Lower lobe of right lung (tissue), 2 donors: ENCODE measurements around the gene KCNG4. TPM values are rescaled to one million over a fixed set of nuclear protein-coding genes. Genes with fewer than 3 reads are reported as not detected.
A peak's percentile ranks its signal among the peaks of the same experiment; 100 is the strongest.
"Not testable (repeated sequence)": the region's sequence is repeated elsewhere in the genome, so short reads cannot be mapped to it uniquely, and the experiment has no call there.

Experiments used
- ATAC-seq, 2 donors: fragments of 200-7000 bp; cut with Tn5 transposase; one replicate each; pipeline ENCODE4 v1.9.1; 2020 to 2022; ENCODE audit warnings: mild to moderate bottlenecking in 2 of 2, moderate library complexity in 2 of 2
- DNase-seq: peaks from one replicate; pipeline ENCODE4 v3.0.0-alpha.2; 2020
- H3K27ac ChIP-seq: fragments of 200-600 bp; one replicate; pipeline ENCODE4 v1.8.0; 2022
- H3K27me3 ChIP-seq: fragments of 200-600 bp; one replicate; pipeline ENCODE4 v1.8.0; 2022; ENCODE audit warnings: low read depth
- H3K36me3 ChIP-seq: fragments of 200-600 bp; one replicate; pipeline ENCODE4 v1.8.0; 2022; ENCODE audit warnings: mild to moderate bottlenecking
- H3K4me1 ChIP-seq: fragments of 200-600 bp; one replicate; pipeline ENCODE4 v1.8.0; 2022
- H3K4me3 ChIP-seq: fragments of 200-600 bp; one replicate; pipeline ENCODE4 v1.8.0; 2022; ENCODE audit warnings: mild to moderate bottlenecking
- H3K9me3 ChIP-seq: fragments of 200-600 bp; one replicate; pipeline ENCODE4 v1.8.0; 2022
- intact Hi-C: fragments of 100-400 bp; cut with DNase I; formaldehyde crosslinking; loops from one replicate; pipeline ENCODE4 v1.11.0; 2022
- total RNA-seq: library from RNA; stranded (reverse); fragmentation: NEBNext Ultra II Directional; extraction: Animal tissue kit (Norgen Biotek cat#: 25700); gene quantifications from one replicate; pipeline ENCODE4 v1.2.1, GENCODE V29; 2021
- TF ChIP-seq, protein P1 (sequence below): fragments of 200-600 bp; IDR thresholded peaks from one replicate; pipeline ENCODE4 v1.8.0; 2022; ENCODE audit warnings: antibody characterized with exemption, mild to moderate bottlenecking
- donor health status: DM: no; HTN: yes; CAD: no; lungs with severe emphysema.

KCNG4 gene
- total RNA-seq, 1 donor from 2014 or later, result not detected

DNA sequence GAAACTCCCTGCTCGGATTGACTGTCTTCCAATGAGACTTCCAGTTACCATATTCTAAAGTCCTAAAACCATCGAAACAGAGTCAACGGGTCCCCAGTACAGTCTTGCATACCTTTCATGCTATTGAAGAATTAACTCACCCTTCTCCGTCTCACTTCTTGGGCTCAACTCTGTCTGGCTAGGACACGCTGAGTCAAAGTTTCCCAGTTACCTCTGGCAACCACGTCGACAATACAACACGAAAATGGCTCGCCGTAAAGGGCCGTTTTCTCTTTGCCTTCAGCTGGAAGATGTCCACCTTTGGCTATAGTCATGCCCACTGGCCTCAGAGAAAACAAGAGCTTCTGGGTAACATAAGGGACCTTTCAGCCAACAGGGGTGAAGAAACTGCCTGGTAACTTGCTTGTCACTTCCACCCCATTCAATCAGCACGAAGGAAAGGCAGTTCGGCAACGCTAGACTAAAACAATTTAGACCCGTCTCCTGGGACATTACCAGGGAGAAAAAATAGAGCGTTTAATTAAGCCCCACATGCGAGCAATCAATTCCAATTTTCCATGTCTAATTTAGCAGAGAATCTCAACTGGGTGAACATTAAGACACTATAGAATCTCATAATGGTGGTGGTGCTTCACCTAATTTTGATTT, 21.5 kb downstream of the KCNG4 start:
- ATAC-seq, result no peak
- Histone ChIP-seq H3K27me3 (no peaks in the 10 kb centered on the region), H3K9me3 (no peaks in the 10 kb centered on the region), H3K4me1 (no peaks in the 10 kb centered on the region), H3K27ac (no peak overlapping the region), H3K36me3 (no peaks in the 10 kb centered on the region), H3K4me3 (no peak overlapping the region)
- TF ChIP-seq, protein P1, sequence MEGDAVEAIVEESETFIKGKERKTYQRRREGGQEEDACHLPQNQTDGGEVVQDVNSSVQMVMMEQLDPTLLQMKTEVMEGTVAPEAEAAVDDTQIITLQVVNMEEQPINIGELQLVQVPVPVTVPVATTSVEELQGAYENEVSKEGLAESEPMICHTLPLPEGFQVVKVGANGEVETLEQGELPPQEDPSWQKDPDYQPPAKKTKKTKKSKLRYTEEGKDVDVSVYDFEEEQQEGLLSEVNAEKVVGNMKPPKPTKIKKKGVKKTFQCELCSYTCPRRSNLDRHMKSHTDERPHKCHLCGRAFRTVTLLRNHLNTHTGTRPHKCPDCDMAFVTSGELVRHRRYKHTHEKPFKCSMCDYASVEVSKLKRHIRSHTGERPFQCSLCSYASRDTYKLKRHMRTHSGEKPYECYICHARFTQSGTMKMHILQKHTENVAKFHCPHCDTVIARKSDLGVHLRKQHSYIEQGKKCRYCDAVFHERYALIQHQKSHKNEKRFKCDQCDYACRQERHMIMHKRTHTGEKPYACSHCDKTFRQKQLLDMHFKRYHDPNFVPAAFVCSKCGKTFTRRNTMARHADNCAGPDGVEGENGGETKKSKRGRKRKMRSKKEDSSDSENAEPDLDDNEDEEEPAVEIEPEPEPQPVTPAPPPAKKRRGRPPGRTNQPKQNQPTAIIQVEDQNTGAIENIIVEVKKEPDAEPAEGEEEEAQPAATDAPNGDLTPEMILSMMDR, result no peak
- DNase-seq, result no peak
- intact Hi-C loops, result no loop called here

DNA sequence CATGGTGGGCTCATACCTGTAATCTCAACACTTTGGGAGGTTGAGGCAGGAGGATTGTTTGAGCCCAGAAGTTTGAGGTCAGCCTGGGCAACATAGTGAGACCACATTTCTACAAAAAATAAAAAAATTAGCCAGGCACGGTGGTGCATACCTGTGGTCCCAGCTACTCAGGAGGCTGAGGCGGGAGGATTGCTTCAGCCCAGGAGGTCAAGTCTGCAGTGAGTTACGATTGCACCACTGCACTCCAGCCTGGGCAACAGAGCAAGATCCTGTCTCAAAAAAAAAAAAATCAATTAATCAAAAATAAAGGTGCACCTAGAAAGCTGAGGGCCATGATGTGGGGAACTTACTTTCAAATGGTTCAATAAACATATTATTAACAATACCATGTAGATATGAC, 23.7 kb downstream of the KCNG4 start:
- H3K4me1 ChIP-seq, intact Hi-C loops, H3K9me3 ChIP-seq, H3K4me3 ChIP-seq, H3K27me3 ChIP-seq, ATAC-seq, DNase-seq, H3K27ac ChIP-seq, H3K36me3 ChIP-seq: not testable (repeated sequence)

DNA sequence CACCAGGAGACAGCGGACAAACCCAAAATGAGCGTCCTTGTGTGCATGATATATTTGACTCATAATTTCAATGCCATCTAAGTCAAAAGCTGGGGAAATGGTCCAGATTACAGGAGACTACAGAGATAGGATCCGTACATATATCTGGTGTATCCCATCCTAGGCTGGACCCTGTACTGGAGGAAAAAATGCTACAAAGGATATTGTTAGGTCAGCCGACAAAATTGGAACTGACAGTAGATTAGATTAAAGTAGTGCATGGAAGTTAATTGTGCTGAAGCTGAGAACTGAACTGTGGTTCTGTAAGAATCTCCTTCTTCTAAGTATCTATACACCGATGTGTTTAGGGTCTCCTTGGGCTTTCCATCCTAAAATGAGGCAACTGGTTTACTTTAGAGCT, 24.3 kb downstream of the KCNG4 start:
- intact Hi-C loops, result no loop called here
- Histone ChIP-seq H3K4me1 (no peaks in the 10 kb centered on the region), H3K36me3 (no peaks in the 10 kb centered on the region), H3K27me3 (no peaks in the 10 kb centered on the region), H3K4me3 (no peak overlapping the region), H3K27ac (no peak overlapping the region), H3K9me3 (no peaks in the 10 kb centered on the region)
- no peak for DNase-seq
- TF ChIP-seq, protein P1, result no peak
- no peak for ATAC-seq

DNA sequence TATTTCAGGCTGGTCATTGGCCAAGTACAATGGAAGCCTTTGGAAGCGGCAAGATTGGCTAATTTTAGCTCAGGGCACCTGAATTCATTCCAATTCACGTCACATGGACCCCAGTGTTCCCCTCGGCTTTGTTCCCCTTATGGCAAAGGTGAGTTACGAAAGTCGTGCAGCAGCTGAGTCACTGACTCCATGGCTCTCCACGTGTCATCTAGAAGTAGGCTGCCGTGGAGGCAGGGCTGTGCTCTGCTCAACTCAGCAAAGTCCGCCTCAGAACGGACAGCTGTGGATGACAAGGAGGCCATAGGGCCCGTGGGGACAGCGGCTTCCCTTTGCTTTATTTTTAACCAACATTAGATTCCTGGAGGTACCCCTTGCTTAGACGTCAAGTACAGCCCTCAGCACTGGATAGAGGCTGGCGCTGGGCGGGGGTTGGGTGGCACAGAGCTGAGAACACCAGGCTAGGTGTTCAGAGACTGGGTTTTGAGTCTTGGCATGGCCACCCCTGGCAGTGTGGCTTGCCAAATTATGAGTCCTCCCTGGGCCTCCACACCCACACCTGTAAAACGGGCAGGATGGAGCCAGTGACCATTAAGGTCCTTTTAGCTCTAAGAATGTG, 25.3 kb downstream of the KCNG4 start:
- Histone ChIP-seq H3K27me3 (no peaks in the 10 kb centered on the region), H3K27ac (no peak overlapping the region), H3K9me3 (no peaks in the 10 kb centered on the region), H3K4me3 (no peak overlapping the region), H3K4me1 (no peaks in the 10 kb centered on the region), H3K36me3 (no peaks in the 10 kb centered on the region)
- intact Hi-C loops, result no loop called here
- DNase-seq, result no peak
- TF ChIP-seq, protein P1, result no peak
- peak in 1 of 2 donors; percentile 15 for ATAC-seq

DNA sequence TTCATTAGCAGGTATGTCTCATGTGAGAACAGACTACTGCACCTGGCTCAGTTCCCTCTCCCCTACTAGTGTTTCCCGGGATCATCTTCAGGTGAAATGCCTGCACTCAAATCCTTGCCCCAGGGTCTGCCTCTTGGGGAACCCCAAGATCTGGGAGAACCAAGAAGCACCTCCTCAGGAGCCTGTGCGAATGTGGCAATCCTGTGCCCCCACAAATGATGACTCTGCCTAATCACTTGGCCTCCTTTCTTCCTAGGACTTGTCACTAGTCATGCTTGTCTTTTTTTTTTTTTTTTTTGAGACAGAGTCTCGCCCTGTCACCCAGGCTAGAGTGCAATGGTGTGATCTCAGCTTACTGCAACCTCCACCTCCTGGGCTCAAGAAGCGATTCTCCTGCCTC, 27.2 kb downstream of the KCNG4 start:
- Histone ChIP-seq H3K4me3 (no peak overlapping the region), H3K36me3 (no peaks in the 10 kb centered on the region), H3K9me3 (no peaks in the 10 kb centered on the region), H3K27ac (no peak overlapping the region), H3K27me3 (no peaks in the 10 kb centered on the region), H3K4me1 (no peaks in the 10 kb centered on the region)
- TF ChIP-seq, protein P1, result no peak
- DNase-seq, result no peak
- intact Hi-C loops, result no loop called here
- no peak for ATAC-seq

DNA sequence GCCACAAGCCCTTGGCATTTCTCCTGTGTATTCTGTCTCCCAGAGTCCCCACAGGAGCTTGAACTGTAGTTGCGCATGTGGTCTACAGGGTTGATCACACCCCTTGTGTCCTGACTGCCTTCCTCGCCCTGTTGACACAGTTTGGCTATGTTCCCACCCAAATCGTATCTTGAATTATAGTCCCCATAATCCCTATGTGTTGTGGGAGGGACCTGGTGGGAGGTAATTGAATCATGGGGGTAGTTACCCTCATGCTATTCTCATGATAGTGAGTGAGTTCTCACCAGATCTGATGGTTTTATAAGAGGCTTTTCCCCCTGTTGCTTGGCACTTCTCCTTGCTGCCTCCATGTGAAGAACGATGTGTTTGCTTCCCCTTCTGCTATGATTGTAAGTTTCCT, 27.7 kb downstream of the KCNG4 start:
- no peaks in the 10 kb centered on the region for H3K4me1 ChIP-seq
- DNase-seq (no peak), ATAC-seq (no peak)
- H3K36me3 ChIP-seq, result no peaks in the 10 kb centered on the region
- no peaks in the 10 kb centered on the region for H3K27me3 ChIP-seq
- TF ChIP-seq, protein P1, result no peak
- no peak overlapping the region for H3K4me3 ChIP-seq
- no peaks in the 10 kb centered on the region for H3K9me3 ChIP-seq
- no peak overlapping the region for H3K27ac ChIP-seq
- intact Hi-C loops, result no loop called here
